Breast epithelium (tissue), 3 donors: ENCODE data around the gene THAP9.

ENCODE experiments used
- CTCF ChIP-seq, 3 donors: fragments of 450-650 bp; IDR thresholded peaks; one replicate each; pipeline ENCODE4 v1.5.1; 2016 to 2017; ENCODE audit warnings: antibody characterized with exemption in 3 of 3, mild to moderate bottlenecking in 3 of 3, moderate library complexity in 3 of 3
- POLR2A ChIP-seq: fragments of 450-650 bp; IDR thresholded peaks from one replicate; pipeline ENCODE4 v1.6.1; 2016; ENCODE audit warnings: antibody characterized with exemption, mild to moderate bottlenecking, moderate library complexity

- no peak for TF ChIP-seq CTCF (IDR thresholded peaks at IDR 0.05)
- no peak for TF ChIP-seq POLR2A
Observed at GRCh38 chr4:82919386-82919785, 18.9 kb downstream of the THAP9 start.
